Skeletal muscle tissue (tissue), 4 donors: ENCODE results near the gene CSRNP3. TPM values are rescaled to one million over a fixed set of nuclear protein-coding genes. Genes with fewer than 3 reads are reported as not detected.

ENCODE experiments used
- H3K27ac ChIP-seq: one replicate; pipeline ENCODE4 v1.7.0; 2013; ENCODE audit warnings: mild to moderate bottlenecking, low read depth, low read length, inconsistent platforms
- H3K27me3 ChIP-seq, 3 donors: one replicate each; pipeline ENCODE4 v1.7.0; 2013; ENCODE audit warnings: low read length in 3 of 3; ENCODE audit not compliant: control insufficient read depth in 3 of 3, insufficient read depth in 3 of 3
- H3K36me3 ChIP-seq, 3 donors: one replicate each; pipeline ENCODE4 v1.7.0; 2013; ENCODE audit warnings: low read length in 3 of 3; ENCODE audit not compliant: control insufficient read depth in 3 of 3, insufficient read depth in 3 of 3
- H3K4me1 ChIP-seq, 3 donors: one replicate each; pipeline ENCODE4 v1.7.0; 2013; ENCODE audit warnings: low read length in 3 of 3, mild to moderate bottlenecking in 3 of 3; ENCODE audit not compliant: control insufficient read depth in 3 of 3, insufficient read depth in 3 of 3
- H3K4me3 ChIP-seq, 3 donors: one replicate each; pipeline ENCODE4 v1.7.0; 2013; ENCODE audit warnings: low read length in 3 of 3
- H3K9ac ChIP-seq, 3 donors: one replicate each; pipeline ENCODE4 v1.7.0; 2013; ENCODE audit warnings: low read length in 3 of 3, mild to moderate bottlenecking in 3 of 3, moderate library complexity in 2 of 3, low read depth in 1 of 3
- H3K9me3 ChIP-seq, 3 donors: one replicate each; pipeline ENCODE4 v1.7.0; 2013; ENCODE audit warnings: low read length in 3 of 3; ENCODE audit not compliant: control insufficient read depth in 3 of 3
- total RNA-seq: library from RNA; depleted of rRNA; stranded (reverse); fragments of >200 nt; gene quantifications from one replicate; pipeline ENCODE4 v1.2.3, GENCODE V29; 2014
- donor health status: Osteomylitis.

The CSRNP3 gene
- total RNA-seq, 1 donor from 2014 or later = 18.8 TPM

DNA sequence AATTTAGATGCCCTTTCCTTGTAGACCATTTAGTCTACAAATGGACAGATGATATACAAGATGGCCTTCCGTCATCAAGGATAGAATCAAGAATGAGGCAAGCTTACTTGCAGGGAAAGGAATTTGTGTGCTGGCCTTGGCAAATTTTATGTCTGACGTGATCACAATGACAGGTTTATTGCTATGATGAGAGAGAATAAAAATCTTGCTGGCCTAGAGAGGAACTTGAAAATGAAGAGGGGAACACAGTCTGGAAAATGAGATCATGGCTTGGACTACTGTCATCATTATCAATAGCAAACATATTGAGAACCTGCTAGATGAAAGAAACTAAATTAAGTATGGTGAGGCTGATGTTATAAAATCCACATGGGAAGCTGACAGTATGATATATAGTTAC is 66.0 kb downstream of the CSRNP3 start:
- Histone ChIP-seq H3K27me3 (no peaks in the 10 kb centered on the region), H3K27ac (no peak overlapping the region), H3K9ac (no peak overlapping the region), H3K36me3 (no peaks in the 10 kb centered on the region), H3K9me3 (no peaks in the 10 kb centered on the region), H3K4me3 (no peak overlapping the region), H3K4me1 (no peaks in the 10 kb centered on the region)

DNA sequence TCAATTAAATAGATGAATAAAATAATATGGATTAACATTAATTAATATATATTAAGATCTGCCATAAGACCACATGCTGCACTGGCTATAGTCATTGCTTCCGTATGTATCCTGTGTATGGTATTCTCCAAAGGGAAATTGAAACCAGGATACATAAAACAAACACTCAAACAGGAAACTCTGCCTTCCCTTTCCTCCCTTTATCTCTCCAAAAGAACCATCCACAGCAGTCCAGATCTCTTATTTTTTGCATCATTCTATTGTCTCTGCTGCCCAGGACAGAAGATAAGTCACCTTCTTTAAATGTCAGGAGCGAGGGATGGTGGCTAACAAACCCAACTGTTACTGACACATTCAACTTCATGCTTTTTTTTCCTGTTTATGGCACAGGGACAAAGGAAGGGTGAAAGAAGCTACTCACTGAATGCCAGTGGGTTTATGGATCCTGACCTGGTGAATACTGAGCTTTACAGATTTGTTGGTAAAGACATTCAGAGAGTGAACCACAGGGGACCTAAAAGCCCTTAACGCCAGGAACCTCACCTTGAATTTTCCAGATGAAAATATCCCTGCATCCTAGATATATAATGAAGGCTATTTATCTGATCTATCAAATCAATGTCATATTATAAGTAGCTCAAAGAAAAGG is 67.5 kb downstream of the CSRNP3 start:
- Histone ChIP-seq H3K27me3 (no peaks in the 10 kb centered on the region), H3K9me3 (no peaks in the 10 kb centered on the region), H3K4me1 (no peaks in the 10 kb centered on the region), H3K9ac (no peak overlapping the region), H3K36me3 (no peaks in the 10 kb centered on the region), H3K27ac (no peak overlapping the region), H3K4me3 (no peak overlapping the region)

DNA sequence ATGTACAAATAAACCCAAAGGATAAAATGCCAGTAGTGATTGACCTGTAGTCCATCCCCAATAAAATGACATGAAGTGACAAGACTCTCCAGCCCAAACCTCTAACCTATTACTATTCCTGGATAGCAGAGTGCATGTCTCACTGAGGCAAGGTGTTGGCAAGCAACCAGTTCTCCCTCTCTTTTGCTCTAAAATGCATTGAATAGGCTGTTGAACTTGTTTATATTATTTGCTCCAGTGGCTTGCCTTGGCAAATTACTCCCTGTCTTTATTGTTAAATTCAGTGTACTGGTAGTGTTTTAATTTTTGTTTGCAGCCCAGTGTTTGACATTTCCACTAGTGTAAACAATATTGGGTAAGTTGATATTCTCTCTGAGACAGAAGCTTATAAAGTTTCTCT is 70.5 kb downstream of the CSRNP3 start:
- no peak overlapping the region for H3K27ac ChIP-seq
- H3K27me3 ChIP-seq = no peaks in the 10 kb centered on the region
- no peaks in the 10 kb centered on the region for H3K4me1 ChIP-seq
- no peaks in the 10 kb centered on the region for H3K36me3 ChIP-seq
- H3K9ac ChIP-seq = no peak overlapping the region
- no peak overlapping the region for H3K4me3 ChIP-seq
- no peaks in the 10 kb centered on the region for H3K9me3 ChIP-seq

DNA sequence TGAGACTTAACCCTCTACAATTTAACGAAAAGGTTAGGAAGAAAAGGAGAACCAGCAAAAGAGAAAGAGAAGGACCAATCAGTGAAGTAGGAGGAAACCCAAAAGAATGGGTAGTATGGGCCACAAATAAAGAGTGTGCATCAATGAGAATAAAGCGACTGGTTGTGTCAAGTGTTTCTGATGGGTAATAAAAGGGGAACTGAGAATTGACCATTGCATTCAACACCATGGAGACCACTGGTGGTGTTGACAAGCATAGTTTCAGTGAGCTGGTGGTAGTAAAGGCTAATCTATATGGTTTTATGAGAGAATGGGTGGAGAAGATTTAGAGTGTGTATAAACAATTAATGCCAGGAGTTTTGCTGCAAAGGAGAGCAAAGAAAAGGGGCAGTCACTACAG is 75.4 kb downstream of the CSRNP3 start:
- Histone ChIP-seq H3K9ac (no peak overlapping the region), H3K4me3 (no peak overlapping the region), H3K9me3 (no peaks in the 10 kb centered on the region), H3K27ac (no peak overlapping the region), H3K4me1 (no peaks in the 10 kb centered on the region), H3K36me3 (no peaks in the 10 kb centered on the region), H3K27me3 (no peaks in the 10 kb centered on the region)

DNA sequence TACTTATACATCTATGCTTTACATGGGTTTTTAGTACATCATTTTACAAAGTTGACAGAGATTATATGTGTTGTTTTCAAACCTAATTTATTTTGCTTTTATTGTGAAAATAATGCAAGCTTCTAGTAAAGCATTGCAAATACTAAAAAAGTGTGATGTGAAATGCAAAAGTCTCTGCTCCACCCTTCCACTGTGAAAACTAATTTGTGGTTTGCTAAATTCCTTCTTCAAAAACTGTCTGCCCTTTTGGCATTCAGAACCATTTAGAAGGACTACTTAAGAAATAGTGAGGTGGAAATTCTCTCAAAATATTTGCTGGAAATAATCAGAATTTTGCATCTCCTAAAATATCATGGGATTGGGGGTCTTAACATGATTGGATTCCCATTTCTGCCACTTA is 78.4 kb downstream of the CSRNP3 start:
- no peaks in the 10 kb centered on the region for H3K36me3 ChIP-seq
- H3K27ac ChIP-seq = no peak overlapping the region
- no peak overlapping the region for H3K9ac ChIP-seq
- no peaks in the 10 kb centered on the region for H3K27me3 ChIP-seq
- no peaks in the 10 kb centered on the region for H3K9me3 ChIP-seq
- H3K4me1 ChIP-seq = no peaks in the 10 kb centered on the region
- no peak overlapping the region for H3K4me3 ChIP-seq

DNA sequence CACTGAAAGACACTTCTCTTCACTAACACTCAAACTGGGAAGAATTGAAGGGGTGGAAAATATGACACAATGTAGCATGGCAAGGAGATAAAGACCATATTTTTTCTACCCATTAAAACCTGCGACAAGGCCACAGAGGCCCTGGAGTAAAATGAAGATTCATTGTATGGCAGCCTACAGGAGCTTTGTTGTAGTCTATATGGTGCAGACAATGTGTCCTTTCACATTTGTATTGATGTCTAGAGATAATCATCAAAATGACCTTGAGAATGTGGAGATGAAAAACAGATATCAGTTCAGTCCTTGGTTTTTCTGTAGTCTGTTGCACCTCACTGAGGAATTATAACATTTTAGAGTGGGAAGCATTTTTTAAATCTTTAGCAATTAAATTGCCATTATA is 80.1 kb downstream of the CSRNP3 start:
- Histone ChIP-seq H3K4me1 (no peaks in the 10 kb centered on the region), H3K36me3 (no peaks in the 10 kb centered on the region), H3K4me3 (no peak overlapping the region), H3K27ac (no peak overlapping the region), H3K9me3 (no peaks in the 10 kb centered on the region), H3K9ac (no peak overlapping the region), H3K27me3 (no peaks in the 10 kb centered on the region)

DNA sequence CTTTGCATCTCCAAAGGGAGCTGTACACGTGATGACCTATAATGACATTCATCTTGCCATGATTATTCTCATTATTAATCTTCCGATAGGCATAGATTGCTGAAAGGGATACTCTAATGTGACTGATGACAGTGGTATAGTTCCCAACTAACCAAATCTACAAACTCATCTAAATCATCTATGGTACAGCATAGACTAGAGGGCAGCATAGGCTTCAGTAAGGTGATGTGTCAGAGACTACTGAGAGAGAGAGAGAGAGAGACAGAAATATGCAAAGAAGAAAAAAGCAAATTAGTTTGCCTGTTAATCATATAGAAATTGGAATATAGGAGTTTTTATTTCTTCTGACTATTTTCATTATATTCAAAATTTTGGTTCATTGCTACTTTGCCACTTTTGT is 89.3 kb downstream of the CSRNP3 start:
- Histone ChIP-seq H3K4me3 (no peak overlapping the region), H3K9ac (no peak overlapping the region), H3K27ac (no peak overlapping the region), H3K27me3 (no peaks in the 10 kb centered on the region), H3K36me3 (no peaks in the 10 kb centered on the region), H3K4me1 (no peaks in the 10 kb centered on the region), H3K9me3 (no peaks in the 10 kb centered on the region)

DNA sequence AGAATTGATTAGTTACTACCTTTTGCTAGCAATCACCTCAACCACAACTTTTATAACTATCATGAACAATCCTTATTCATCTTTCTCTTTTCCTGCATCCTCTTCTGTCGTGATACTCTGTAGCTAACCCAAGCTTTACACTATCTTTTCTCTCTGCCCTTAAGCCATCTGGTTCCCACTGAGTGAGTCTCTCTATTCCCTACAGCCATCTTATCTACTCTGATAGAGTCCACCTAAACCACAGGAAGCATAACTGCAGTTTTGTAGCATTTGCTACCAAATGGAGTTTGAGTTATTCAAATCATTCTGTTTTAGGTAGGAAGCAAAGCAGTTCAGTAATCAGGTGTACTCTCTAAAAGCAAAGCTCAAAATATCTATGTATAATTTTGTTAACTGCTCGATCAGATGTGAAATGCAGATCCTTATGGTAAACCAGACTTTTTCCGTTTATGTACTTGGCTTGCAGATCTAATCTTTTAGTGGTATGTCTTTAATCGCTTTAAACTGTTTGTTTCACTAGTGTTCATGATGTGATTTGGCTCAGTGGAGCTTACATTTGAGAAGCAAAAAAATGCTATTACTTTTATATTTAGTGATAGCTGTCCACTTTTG is 91.0 kb downstream of the CSRNP3 start:
- Histone ChIP-seq H3K9me3 (no peaks in the 10 kb centered on the region), H3K4me3 (no peak overlapping the region), H3K36me3 (no peaks in the 10 kb centered on the region), H3K27me3 (no peaks in the 10 kb centered on the region), H3K9ac (no peak overlapping the region), H3K27ac (no peak overlapping the region), H3K4me1 (no peaks in the 10 kb centered on the region)

DNA sequence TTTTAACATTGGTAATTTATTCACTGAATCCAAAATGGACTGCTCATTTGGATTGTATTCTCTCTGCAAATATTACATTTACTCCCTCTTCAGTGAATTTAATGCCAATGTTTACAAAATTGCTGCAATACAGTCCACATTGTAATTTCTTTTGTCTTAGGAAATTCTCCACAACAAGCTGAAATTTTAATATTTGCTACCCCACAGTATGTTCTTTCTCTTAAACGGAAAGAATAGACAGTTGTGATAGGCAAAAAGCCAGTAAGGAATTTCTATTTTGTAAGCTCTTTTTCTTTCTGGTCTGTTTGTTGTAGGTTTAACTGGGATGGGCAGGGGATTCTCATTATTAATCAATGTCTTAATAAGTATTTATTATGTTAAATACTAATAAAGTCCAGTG is 92.0 kb downstream of the CSRNP3 start:
- Histone ChIP-seq H3K27ac (no peak overlapping the region), H3K27me3 (no peaks in the 10 kb centered on the region), H3K4me3 (no peak overlapping the region), H3K9ac (no peak overlapping the region), H3K4me1 (no peaks in the 10 kb centered on the region), H3K36me3 (no peaks in the 10 kb centered on the region), H3K9me3 (no peaks in the 10 kb centered on the region)

DNA sequence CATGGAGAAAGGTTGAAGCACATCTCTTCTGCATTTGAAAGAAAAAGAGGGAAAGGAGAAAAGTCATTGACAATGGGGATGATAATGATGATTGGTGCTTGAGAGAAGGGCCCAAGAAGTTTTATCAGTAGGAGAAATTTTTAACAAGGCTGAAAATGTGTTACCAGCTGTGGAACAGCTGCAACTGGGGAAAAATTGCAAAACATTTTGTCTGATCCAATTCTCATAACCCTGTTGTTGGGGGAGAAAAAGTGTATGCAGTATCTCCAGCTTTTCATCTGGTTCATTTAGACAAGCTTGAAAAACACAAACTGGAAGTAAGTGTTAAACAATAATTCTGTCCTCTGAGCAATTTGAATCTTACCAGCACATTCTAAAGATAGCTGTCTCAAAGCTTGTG is 92.7 kb downstream of the CSRNP3 start:
- no peak overlapping the region for H3K4me3 ChIP-seq
- H3K36me3 ChIP-seq = no peaks in the 10 kb centered on the region
- H3K27ac ChIP-seq = no peak overlapping the region
- no peaks in the 10 kb centered on the region for H3K4me1 ChIP-seq
- H3K27me3 ChIP-seq = no peaks in the 10 kb centered on the region
- no peaks in the 10 kb centered on the region for H3K9me3 ChIP-seq
- H3K9ac ChIP-seq = no peak overlapping the region
